Retinal pigment epithelial cell (primary cell): ENCODE results near the gene GBX1.

Experiments
- DNase-seq: peaks from one replicate; pipeline ENCODE4 v3.0.0-alpha.2; 2010; ENCODE audit warnings: low read depth
- H3K4me3 ChIP-seq: 2 replicates; pipeline ENCODE4 v1.5.1; 2011; ENCODE audit warnings: mild to moderate bottlenecking, low read length, control low read depth, moderate library complexity
- CTCF ChIP-seq: conservative IDR thresholded peaks from 2 replicates; pipeline ENCODE4 v1.5.1; 2011; ENCODE audit warnings: low read depth, low read length, control low read depth, inconsistent platforms

The GBX1 gene

GRCh38 chr7:151157645-151158329 is 9.7 kb downstream of the GBX1 start:
- no peak for DNase-seq
- H3K4me3 ChIP-seq: no peak overlapping the region
- no peak for TF ChIP-seq CTCF

GRCh38 chr7:151152643-151153513 is 14.6 kb downstream of the GBX1 start:
- H3K4me3 ChIP-seq: no peak overlapping the region
- DNase-seq: no peak
- TF ChIP-seq CTCF: peak; percentile 38

- no peak for TF ChIP-seq CTCF
- H3K4me3 ChIP-seq: no peak overlapping the region
- DNase-seq: no peak
Observed at GRCh38 chr7:151150388-151150787, 17.1 kb downstream of the GBX1 start.

GRCh38 chr7:151148319-151149259 is 18.9 kb downstream of the GBX1 start:
- no peak overlapping the region for H3K4me3 ChIP-seq
- DNase-seq: no peak
- no peak for TF ChIP-seq CTCF

- H3K4me3 ChIP-seq: no peak overlapping the region
- no peak for DNase-seq
- TF ChIP-seq CTCF: no peak
Observed at GRCh38 chr7:151146761-151147160, 20.7 kb downstream of the GBX1 start.

- no peak overlapping the region for H3K4me3 ChIP-seq
- no peak for DNase-seq
- TF ChIP-seq CTCF: no peak
Observed at GRCh38 chr7:151144387-151144786, 23.1 kb downstream of the GBX1 start.
